ENCODE data around the gene FADS1.

The FADS1 gene

DNA sequence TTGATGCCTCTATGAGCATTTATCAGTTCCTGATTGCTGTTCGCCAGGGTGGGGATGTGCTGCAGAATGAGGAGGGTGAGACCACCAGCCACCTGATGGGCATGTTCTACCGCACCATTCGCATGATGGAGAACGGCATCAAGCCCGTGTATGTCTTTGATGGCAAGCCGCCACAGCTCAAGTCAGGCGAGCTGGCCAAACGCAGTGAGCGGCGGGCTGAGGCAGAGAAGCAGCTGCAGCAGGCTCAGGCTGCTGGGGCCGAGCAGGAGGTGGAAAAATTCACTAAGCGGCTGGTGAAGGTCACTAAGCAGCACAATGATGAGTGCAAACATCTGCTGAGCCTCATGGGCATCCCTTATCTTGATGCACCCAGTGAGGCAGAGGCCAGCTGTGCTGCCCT lies 21.3 kb downstream of the FADS1 start:
- no peak for DNase-seq (ENCODE audit: low read depth)

DNA sequence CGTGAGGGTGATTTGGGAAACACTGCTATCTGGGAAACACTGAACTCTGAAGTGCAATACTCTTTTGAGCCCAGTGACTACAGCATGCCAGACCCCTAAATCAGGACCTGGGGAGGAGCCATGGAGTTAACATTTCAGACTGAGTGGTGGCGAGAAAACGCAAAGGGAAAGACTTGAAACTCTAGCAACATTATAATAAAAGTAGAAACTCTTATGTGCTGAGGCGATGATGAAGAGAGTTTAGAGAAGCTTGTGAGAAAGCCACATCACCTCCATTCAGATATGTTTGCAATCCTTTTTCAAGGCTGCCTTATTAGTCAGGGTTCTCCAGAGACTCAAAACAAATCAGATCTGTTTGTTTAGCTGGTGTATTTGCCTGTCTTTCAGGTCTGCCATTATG lies 22.2 kb downstream of the FADS1 start:
- DNase-seq (ENCODE audit: low read depth), result no peak

DNA sequence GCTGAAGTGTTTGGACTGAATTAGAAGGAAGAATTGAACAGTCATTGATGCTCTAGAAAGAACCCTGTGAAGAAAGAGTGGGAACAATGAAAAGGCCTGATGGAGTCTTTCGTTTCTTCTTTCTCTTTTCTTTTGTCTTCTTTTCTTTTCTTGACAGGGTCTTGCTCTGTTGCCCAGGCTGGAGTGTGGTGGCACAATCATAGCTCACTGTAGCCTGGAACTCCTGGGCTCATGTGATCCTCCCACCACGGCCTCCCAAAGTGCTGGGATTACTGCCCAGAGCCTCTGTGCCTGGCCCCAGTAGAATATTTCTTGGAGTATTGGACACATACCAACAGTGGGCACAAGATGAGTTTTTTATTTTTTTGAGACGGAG lies 23.0 kb downstream of the FADS1 start:
- no peak for DNase-seq (ENCODE audit: low read depth)

DNA sequence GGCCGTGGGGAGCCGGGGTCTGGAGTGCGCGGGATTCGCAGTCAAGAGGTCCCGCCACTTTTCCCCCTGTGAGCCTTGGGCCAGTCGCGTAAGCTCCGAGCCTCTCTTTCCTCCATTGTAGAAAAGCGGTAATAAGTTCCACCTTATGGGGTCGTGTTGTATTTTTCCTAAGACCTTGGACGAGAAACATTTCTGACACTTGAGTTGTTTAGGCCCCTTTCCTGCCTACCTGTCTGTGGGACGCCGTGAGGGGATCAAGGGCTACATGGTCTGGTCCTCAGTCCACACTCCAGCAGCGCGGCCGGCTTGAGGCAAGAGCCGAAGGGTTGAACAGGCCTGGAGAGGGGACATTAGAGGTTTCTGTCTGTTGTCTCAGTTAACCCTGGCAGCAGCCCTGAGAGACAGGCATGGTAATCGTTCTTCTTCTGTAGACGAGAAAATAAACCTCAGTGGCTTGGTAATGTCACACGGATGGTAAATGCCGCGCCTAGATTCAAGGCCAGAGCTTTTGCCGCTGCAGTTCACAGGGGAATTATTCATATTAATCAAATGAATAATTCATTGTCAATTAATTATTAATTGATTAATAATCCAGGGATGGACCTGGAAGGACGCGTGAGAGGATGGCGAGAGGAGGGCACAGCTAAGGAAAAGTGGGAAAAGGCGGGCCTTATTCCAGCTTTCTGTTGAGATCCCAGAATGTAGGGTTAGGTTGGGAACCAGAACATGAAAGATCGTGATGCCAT lies 23.5 kb downstream of the FADS1 start:
- no peak for DNase-seq (ENCODE audit: low read depth)

DNA sequence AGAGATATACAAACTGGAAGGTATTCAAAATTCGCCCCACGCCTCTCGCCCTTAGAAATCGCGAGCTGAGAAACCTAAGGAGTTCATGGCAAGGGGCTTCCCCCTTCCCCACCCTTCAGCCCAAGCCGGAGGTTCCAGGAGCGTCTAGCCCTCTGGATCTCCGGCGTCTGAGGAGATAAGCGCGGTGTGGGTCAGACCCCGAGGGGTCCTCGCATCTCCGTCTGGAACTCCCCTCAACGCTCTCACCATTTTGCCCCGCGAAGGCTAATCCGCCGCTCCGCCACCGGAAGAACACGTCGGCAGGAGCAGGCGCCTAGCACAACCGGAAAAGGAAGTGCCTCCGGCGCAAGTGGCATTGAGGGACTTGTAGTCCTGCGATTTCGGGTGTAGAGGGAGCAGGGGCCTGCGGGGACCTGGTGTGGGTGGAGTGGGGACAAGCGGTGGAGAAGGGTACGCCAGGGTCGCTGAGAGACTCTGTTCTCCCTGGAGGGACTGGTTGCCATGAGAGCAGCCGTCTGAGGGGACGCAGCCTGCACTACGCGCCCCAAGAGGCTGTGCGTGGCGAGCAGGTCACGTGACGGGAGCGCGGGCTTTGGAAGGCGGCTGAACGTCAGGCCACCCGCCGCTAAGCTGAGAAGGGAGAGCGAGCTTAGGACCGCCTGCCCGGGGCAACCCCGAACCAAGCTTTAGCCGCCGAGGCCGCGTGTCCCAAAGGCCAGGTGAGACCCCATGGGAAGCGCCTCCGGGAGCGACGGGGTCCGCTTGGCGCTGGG lies 24.3 kb downstream of the FADS1 start, which contains the start of the genes FEN1 and TMEM258:
FEN1 (plus strand) TSS at position 602 of the 773 bp plus-strand sequence. CDS start 2,451 bp downstream, outside the sequence.
TMEM258 (minus strand) TSS at position 290 of the 773 bp plus-strand sequence; CDS start at position 249, 41 bp downstream.
- DNase-seq (ENCODE audit: low read depth), result peak; percentile 75

DNA sequence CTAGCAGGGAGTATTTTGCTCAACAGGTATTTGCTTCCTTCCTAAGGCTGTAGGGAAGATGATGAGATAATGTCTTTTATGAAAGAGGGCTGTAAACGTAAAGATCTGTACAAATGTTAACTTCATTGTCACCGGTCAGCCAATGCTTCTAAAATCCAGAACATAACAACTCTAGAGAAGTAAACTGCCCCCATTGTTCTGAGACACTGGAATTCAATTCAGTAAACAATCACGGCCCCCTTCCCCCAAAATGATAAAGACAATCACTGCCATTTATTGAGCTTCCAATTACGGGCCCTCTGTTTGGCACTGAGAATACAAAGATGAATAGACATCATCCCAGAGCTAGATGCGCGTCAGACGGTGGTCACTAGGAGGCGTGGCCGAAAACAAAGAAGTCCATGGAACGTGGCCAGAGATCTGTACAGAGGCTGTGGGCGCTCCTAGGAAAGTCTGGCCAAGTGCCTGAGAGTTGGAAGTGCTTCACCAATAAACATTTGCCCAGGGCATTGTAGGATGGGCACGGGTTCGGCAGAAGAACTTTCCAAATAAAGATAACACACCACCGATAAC lies 25.0 kb downstream of the FADS1 start:
- no peak for DNase-seq (ENCODE audit: low read depth)

DNA sequence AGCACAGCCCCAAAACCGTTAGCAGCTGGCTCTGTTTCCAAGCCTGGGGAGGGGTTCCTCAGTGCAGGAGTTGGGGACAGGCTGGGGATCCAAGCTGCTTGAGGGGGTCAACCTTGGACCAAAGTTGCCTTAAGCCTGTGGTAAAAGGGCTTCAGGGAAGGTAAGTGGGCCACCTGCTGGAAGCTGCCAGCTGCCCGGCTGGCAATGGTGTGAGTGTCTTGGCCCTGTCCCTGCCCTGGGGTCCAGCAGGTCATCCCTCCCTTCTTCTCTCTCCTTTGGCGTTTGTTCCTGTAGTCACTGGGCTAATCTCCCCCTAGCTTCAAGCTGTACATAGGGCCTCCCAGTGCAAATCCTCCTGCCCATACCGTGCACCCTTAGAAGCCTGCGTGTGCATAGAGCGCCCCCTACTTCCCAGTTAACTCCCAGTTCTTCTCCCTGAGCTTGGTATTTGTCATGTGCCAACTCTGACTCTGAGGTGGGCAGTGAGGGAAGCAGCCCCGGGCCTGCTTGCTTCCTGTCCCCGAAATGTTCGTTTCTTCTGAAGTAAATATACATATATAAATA lies 28.8 kb downstream of the FADS1 start:
- no peak for DNase-seq (ENCODE audit: low read depth)

DNA sequence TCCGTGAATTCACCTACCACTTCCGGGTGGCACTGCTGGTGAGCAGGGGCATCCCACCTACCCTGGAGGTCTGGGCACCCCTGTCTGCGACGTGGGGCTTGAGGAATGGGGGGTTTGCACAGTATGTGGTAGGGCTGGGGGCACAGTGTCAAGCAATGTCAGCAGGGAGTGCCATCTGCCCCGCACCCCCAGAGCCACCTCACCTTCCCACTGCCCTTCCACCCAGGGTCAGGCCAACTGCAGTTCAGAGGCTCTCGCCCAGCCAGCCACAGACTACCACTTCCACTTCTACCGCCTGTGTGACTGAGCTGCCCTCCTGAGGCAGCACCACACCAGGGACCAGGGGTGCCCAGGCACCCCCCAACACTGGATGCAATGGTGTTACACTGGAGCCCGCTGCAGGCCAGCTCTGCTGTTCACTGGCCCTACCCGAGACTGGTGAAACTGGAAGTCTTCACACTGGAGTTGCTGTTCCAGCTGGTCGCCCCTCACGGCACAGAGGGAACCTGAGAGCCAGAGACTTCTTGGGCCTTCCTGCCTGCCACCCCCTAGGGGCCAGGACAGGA lies 30.9 kb downstream of the FADS1 start:
- DNase-seq (ENCODE audit: low read depth), result no peak

DNA sequence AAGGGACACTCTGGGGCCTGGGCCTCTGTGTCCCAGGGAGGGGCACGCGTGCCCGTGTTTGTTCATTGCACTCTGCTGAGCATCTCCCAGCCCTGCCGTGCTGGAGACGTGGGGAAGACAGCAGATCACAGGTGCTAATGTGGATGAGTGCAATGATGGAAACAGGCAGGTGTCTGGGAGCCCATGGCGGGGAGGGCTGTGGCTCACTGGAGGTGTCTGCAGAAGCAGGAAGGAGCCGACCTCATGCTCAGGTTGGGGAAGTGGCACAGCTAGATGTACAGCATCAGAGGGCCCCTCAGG lies 32.3 kb downstream of the FADS1 start:
- DNase-seq (ENCODE audit: low read depth), result no peak

DNA sequence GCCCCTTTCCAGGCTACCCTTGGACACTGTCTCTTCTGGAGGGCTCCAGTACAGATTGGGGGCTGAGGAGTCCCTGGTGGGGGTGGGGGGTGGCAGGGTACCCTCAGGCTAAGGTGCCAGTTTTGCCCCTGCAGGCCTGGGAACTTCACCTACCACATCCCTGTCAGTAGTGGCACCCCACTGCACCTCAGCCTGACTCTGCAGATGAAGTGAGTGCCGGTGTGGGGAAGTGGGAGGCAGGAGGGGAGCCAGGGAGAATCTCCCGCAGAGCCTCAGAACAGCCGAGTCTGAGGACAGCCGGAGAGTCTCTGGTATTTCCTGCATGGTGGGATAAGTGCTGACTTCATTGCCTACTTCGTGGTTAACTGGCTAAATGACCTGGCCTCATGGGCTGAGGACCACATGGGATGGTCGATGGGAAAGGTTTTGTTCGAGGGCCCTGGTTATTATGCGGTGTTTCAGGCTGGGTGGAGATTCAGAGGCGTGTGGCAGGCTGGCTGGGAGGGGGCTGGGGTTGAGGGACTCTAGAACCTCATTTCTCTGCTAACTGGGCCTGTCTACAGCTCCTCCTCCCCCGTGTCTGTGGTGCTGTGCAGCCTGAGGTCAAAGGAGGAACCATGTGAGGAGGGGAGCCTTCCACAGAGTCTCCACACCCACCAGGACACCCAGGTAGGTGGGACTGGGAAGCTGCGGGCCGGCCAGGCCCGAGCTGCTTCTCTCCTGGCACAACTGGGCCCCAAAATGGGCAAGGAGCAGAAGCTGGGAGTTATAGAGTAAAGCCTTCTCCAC lies 32.9 kb downstream of the FADS1 start:
- DNase-seq (ENCODE audit: low read depth), result no peak

DNA sequence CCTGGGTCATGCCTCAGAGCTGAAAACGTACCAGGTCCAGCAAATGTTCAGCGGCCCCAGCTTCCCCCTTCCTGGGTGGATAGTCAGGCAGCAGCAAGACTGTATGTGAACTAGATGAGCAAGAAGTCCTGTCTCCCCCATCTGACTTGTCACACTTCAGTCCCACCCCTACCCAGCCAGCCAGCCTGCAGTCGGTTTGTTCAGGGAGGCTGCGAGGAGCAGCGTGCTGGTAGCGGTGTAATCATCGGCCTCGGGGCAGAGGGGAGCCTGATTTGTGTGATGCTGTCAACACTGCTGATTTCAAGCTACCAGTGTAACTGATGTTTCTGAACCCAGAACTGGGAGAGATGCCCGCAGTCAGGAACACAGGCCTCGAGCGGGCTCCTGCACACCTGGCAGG lies 34.0 kb downstream of the FADS1 start:
- no peak for DNase-seq (ENCODE audit: low read depth)

DNA sequence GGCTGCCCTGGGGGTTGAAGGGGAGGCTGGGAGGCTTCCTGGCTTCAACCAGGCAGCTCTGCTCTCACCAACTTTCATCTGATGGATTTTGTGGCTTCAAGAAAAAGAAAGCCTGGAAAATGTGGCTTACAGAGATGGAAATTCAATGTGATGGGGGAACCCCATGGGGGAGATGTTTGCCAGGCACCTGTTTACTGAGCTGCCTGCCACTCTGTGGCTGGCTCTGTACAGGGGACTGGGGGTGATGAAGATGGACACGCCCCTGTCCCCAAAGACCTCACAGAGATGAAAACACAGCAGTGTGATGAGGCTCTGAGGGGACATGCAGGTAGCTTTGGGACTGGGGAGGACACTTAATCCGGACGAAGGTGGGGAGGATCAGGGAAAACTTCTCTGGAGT lies 34.5 kb downstream of the FADS1 start:
- no peak for DNase-seq (ENCODE audit: low read depth)

DNA sequence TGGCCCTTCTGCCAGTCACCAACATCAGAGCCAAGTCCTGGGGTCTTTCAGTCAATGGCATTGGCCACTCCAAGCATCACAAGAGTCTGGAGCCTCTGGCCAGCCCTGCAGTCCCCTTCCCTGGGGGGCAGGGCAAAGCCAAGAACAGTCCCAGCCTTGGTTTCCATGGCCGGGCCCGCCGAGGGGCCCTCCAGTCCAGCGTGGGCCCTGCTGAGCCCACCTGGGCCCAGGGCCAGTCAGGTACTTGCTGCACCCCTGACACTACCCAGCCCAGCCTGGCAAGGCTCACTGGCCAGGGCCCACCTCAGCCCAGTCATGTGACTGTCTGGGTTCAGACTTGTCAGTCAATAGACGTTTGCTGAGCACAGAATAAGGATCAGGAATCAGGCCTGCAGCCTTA lies 35.2 kb downstream of the FADS1 start:
- no peak for DNase-seq (ENCODE audit: low read depth)

DNA sequence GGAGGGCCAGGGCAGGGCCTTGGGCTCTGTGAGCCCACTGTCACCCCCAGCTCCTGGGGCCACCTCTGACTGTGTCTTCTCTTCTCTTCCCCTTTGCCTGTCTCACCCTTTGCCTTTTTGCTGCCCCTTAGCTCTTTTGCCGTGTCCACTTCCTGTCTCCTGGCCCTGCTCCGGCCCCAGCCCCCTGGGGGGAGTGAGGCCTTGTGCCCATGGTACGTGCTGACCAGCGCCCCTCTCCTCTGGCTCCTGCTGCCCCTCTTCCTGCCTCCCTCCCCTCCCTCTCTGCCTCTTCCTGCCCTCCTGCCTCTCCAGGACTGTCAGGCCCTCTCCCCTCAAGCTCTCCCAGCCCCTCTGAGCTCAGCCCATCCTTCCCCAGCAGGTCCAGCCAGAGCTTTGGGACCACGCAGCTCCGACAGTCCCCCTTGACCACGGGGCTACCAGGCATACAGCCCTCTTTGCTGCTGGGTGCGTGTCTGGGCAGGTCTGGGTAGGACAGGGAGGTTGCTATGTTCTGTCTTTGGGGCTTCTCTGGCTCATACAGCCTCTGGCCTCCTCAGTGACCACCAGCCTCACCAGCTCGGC lies 36.1 kb downstream of the FADS1 start:
- no peak for DNase-seq (ENCODE audit: low read depth)

DNA sequence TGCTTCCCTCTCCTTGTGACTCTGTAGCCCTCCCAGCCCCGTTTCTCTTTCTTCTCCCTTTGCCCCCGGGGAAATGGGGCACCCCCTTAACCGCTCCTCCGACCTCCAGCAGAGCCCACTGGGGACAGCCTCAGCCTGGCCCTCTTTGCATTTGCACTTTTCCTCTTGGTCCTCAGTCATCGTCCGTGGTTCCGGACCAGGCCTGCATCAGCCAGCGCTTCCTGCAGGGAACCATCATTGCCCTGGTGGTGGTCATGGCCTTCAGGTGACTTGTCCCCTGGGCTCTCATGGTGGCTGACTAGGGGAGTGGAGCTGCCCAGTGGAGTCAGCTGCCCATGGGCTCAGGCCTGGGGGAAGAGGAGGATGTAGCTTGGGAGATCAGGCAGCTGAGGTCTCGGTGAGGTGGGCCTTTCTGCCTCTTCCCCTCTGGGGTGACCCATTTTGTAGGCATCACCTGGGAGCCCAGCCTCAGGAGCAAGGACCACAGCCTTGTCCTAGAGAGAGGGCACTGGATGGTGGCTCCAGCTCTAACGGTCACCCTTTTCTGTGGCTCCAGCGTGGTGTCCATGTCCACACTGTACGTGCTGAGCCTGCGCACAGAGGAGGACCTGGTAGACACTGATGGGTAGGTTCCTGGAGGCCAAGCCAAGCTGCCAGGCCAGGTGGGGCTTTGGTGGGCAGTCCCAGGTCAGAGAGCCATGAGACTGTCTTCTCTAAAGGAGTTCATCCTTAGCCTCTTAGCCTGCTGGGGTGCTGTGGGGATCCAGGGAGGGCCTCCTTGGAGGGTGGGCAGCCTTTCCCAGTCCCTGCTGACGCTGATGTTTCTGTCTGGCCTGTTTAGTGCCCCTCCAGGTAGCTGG lies 36.9 kb downstream of the FADS1 start:
- DNase-seq (ENCODE audit: low read depth), result no peak

DNA sequence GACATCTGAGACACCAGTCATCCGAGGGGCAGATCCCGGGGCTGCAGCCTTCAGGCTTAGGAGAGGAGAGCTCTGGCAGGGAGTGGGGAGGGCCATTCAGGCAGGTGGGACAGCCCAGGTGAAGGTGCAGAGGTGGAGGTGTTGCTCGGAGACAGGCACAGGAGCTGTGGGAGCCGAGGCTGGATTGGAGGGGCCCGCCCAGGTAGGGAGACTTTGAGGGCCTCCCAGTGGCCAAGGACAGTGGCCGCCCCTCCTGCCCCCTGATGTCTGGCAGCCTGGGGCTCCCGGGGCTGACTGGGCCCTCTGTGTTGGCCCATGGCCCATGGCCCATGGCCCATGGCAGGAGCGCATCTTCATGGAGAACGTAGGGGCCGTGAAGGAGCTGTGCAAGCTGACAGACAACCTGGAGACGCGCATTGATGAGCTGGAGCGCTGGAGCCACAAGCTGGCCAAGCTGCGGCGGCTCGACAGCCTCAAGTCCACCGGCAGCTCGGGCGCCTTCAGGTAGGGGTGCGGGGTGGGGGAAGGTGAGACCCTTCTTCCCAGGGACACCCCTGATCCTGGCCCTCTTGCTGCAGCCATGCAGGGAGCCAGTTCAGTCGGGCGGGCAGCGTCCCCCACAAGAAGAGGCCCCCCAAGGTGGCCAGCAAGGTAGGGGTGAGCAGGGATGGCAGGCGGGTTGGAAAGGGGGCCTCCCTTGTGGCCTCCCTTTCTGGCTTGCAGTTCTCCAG lies 37.7 kb downstream of the FADS1 start:
- DNase-seq (ENCODE audit: low read depth), result no peak

DNA sequence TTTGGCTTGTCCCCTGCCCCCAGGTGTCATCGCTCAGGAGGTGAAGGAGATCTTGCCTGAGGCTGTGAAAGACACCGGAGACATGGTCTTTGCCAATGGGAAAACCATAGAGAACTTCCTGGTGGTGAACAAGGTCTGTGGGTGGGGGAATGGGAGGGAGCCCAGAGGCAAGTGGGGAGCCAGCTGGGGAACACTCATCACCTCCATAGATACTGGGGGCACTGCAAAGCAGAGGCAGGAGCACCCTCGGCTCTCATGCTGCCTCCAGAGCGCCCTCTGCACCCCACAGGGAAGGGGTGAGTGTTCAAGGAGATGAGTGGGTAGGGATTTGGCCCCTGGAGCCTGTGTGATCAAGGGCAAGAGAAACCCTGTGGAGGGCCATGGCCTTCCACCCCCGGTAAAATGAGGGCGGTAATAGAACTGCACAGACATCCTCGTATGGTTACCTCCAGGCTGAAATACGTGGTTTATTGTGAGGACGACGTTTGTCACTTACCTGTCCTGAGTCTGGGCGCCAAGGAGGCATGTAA lies 38.4 kb downstream of the FADS1 start:
- DNase-seq (ENCODE audit: low read depth), result no peak

DNA sequence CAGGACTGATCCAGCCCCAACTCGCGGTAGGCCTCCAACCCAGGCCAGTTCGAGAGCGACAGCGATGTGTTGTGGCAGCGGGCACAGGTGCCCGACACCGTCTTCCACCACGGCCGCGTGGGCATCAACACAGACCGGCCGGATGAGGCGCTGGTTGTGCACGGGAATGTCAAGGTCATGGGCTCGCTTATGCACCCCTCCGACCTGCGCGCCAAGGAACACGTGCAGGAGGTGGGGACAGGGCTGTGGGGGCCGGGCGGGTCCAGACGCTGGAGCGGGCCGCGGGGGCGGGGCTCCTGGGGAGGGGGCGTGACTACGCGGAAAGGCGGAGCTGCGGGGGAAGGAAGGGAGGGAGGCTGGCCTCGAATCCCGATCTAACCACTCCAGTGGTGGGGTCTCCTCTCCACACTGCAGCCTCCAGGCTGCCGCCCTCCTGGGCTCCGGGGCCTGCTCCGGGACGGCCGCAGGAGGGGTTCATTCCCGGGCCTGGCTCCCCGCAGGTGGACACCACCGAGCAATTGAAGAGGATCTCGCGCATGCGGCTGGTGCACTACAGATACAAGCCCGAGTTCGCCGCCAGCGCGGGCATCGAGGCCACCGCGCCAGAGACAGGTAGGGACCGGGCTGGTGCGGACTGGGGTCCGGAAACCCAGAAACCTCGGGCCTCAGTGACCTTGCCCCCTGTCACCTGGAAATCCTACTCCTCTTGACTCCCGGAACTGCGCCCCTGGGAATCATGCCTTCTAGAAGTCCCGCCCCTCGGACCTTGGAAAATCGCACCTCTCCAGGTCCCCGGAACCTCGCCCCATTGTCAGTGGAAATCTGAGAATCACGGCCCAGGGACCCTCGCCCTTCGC lies 39.3 kb downstream of the FADS1 start:
- peak; percentile 39 for DNase-seq (ENCODE audit: low read depth)

All from stimulated activated CD8-positive, alpha-beta memory T cell treated with anti-CD3 and anti-CD28 coated beads, Interleukin-12 subunit alpha, Interleukin-12 subunit beta, amount 100 ng/mL, for 4 hours (primary cell).